Esophagus (tissue), 2 donors: ENCODE data around the gene PDE4B. TPM values are rescaled to one million over a fixed set of nuclear protein-coding genes. Genes with fewer than 3 reads are reported as not detected.

Source experiments
- H3K27ac ChIP-seq, 2 donors: one replicate each; pipeline ENCODE4 v1.5.1; 2013; ENCODE audit warnings: low read depth in 2 of 2, mild to moderate bottlenecking in 2 of 2, inconsistent platforms in 1 of 2, low read length in 1 of 2, moderate library complexity in 1 of 2
- H3K27me3 ChIP-seq, 2 donors: one replicate each; pipeline ENCODE4 v1.6.1; 2013; ENCODE audit warnings: low read length in 2 of 2, control low read depth in 1 of 2, mild to moderate bottlenecking in 1 of 2; ENCODE audit not compliant: insufficient read depth in 2 of 2, control insufficient read depth in 1 of 2
- H3K36me3 ChIP-seq, 2 donors: one replicate each; pipeline ENCODE4 v1.6.1; 2013; ENCODE audit warnings: low read length in 1 of 2; ENCODE audit not compliant: control insufficient read depth in 2 of 2, insufficient read depth in 2 of 2
- H3K4me1 ChIP-seq, 2 donors: one replicate each; pipeline ENCODE4 v1.6.1; 2013; ENCODE audit warnings: low read length in 1 of 2; ENCODE audit not compliant: control insufficient read depth in 2 of 2, insufficient read depth in 2 of 2
- H3K4me3 ChIP-seq, 2 donors: one replicate each; pipeline ENCODE4 v1.5.1; 2013; ENCODE audit warnings: low read length in 2 of 2, mild to moderate bottlenecking in 2 of 2, low read depth in 1 of 2, moderate library complexity in 1 of 2
- H3K9me3 ChIP-seq, 2 donors: one replicate each; pipeline ENCODE4 v1.6.1; 2013; ENCODE audit warnings: mild to moderate bottlenecking in 2 of 2, low read depth in 1 of 2, low read length in 1 of 2, moderate library complexity in 1 of 2; ENCODE audit not compliant: control insufficient read depth in 2 of 2, insufficient read depth in 1 of 2
- WGBS, 2 donors: extraction: QIAGEN DNeasy Blood & Tissue Kit; methylation state at CpG; one replicate each; pipeline ENCODE4 v1.1.7; 2013; 5-methylcytosine and 5-hydroxymethylcytosine counted together
- polyA plus RNA-seq, 2 donors: library from polyadenylated mRNA; stranded (reverse); fragments of 200-250 nt; gene quantifications; one replicate each; pipeline ENCODE4 v1.2.3, GENCODE V29; 2013
- donor health status: healthy with polysubstance abuse.
- donor health status: Bipolar disorder and iron deficiency.

The PDE4B gene
- polyA plus RNA-seq, 2 donors, result 0.51 to 1.4 TPM

DNA sequence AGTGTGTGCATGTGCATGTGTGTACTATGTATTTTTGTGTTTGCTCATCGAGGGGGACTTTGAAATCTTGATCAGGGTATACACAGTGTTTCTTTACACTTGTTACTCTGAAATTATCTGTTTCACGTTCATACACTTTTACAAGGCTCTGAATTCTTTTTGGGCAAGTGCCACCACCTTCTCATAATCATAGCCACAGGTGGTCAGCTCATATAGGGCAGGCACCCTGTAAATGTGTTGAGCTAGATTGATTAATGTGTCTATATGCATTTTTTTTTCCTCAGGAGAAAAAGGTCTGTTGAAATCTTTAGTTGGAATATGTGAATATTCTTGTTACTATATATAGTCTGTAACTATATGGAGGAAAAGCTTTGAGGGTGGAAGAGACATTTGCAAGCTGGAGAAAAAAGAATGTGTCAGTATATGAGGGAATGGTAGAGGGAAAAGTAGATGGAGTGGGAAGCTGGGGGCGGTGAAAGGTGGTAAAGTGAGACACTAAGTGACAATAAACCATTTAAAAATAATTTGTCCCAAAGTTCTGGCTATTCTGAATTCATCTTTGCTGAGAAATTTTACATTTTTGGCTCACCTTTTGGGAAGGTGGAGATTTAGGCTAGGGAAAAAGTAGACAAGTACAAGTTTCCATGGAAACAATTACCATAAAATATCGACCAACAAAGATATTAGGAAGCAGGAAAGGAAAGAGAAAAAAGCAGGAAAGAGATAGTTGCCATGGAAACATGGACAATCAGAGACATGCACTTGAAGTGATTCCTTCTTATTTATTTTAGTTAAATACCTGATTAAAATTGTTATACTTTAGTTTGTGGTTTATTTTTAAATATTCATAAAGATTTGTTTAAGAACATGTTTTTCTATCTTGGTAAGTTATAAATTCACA lies 277.5 kb downstream of the PDE4B start:
- H3K9me3 ChIP-seq, result no peaks in the 10 kb centered on the region
- no peak overlapping the region for H3K27ac ChIP-seq
- H3K36me3 ChIP-seq, result no peaks in the 10 kb centered on the region
- no peaks in the 10 kb centered on the region for H3K4me1 ChIP-seq
- WGBS, 2 donors, result 47 to 55% methylated on average over 4 of the region's 4 CpGs
- H3K4me3 ChIP-seq, result no peak overlapping the region
- H3K27me3 ChIP-seq, result no peaks in the 10 kb centered on the region

DNA sequence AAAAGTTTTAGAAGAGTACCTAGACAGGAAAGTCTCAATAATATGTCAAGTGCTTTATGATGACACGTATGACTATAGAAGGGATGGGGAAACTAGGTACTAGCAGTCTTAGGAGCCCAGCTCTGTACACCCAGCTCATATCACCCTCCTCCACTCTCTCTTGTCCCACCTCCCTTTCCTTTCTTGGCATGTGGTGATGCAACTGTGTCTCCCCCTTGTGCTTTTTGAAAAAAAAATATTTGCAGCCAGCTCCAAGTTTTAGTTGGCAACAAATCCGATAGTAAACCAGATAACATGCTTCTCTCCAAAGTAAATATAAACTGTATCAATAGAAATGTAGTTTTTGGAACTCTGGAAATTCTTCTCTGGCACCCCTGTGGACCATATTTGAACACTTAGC lies 280.7 kb downstream of the PDE4B start:
- Histone ChIP-seq H3K36me3 (no peaks in the 10 kb centered on the region), H3K27ac (no peak overlapping the region), H3K27me3 (no peaks in the 10 kb centered on the region), H3K4me1 (no peaks in the 10 kb centered on the region), H3K4me3 (no peak overlapping the region), H3K9me3 (no peaks in the 10 kb centered on the region)
- WGBS, 2 donors, result 49 to 58% methylated on average over 2 of the region's 2 CpGs

DNA sequence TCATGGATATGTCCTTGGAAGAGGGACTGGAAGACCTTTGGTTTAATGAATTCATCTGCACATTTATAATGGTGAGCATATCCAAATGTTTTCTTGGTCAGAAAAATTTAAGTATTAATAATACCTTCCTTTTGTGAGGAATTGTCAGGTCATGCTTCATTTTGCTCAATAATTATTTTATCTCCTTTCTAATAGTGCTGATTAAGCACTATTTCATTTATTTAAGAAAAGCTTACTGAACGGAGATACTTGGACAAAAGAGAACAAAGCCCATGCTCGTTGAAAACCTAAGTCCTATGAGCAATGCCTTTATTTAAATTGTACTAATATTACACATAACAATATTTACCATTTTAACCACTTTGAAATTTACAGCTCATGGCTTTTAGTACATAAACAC lies 281.5 kb downstream of the PDE4B start:
- H3K4me3 ChIP-seq, result no peak overlapping the region
- H3K27me3 ChIP-seq, result no peaks in the 10 kb centered on the region
- no peaks in the 10 kb centered on the region for H3K4me1 ChIP-seq
- H3K36me3 ChIP-seq, result no peaks in the 10 kb centered on the region
- H3K27ac ChIP-seq, result no peak overlapping the region
- H3K9me3 ChIP-seq, result no peaks in the 10 kb centered on the region
- WGBS, 2 donors, result 48 to 64% methylated on average over 2 of the region's 2 CpGs

DNA sequence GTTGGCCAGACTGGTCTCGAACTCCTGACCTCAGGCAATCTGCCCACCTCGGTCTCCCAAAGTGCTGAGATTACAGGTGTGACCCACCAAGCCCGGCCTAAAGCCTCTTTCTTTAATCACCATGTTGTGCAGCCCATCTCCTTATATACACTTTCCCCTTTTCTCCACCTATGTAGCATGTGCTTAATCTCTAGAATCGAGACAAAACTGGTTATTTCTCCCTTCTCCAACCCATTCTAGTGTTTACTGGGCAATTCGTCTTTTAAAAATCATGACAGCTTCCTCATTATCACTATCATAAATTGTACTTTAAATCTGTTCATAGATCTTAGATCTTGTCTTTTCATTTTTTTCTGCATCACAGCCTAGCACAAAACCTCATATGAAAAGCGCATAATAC lies 285.7 kb downstream of the PDE4B start:
- H3K4me3 ChIP-seq, result no peak overlapping the region
- H3K27ac ChIP-seq, result no peak overlapping the region
- peaks cover 0 to 3% of the 10 kb centered on the region in 2 donors for H3K27me3 ChIP-seq
- WGBS, 2 donors, result 70 to 76% methylated on average over 6 of the region's 6 CpGs
- H3K36me3 ChIP-seq, result no peaks in the 10 kb centered on the region
- no peaks in the 10 kb centered on the region for H3K4me1 ChIP-seq
- no peaks in the 10 kb centered on the region for H3K9me3 ChIP-seq

DNA sequence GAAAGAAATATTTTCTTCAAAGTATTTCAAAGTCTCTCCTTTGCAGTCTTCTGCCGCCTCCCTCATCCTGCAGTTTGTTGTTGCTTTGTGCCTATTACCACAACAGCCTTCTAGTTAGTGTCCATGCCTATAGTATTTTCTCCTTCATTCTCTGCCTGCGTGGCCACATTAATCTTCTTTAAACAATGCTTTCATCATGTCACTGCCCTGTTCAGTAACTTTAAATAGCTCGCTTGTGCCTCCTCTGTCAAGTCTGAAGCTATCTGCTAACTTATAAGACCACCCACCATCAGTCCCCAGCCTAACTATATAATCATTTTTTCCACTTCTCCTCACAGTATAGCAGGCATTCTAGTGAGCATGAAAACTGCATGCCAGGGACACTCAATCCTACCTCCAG lies 290.3 kb downstream of the PDE4B start:
- 52 to 54% methylated on average over 3 of the region's 3 CpGs for WGBS, 2 donors
- H3K4me3 ChIP-seq, result no peak overlapping the region
- peaks cover 0 to 3% of the 10 kb centered on the region in 2 donors for H3K27me3 ChIP-seq

DNA sequence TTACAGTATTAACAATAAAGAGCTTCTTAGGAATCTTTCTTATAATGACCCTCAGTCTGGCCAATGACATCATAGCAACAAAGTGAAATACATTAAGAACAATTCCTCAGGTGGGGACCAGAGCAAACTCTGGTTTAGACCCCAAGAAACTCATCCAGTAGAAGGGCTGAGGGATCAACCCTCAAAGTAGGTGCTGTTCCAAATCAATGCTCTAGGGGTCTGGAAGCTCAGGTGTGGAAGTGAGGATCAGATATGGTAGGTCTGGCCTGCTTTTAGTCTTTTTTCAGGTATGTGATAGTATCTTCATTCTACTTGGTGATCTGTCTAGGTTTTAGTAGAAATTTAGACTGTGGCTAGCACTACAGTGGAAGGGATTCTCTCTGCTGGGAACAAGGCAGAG lies 291.7 kb downstream of the PDE4B start:
- H3K4me3 ChIP-seq, result no peak overlapping the region
- H3K9me3 ChIP-seq, result no peaks in the 10 kb centered on the region
- H3K4me1 ChIP-seq, result no peaks in the 10 kb centered on the region
- H3K36me3 ChIP-seq, result no peaks in the 10 kb centered on the region
- peaks cover 0 to 3% of the 10 kb centered on the region in 2 donors for H3K27me3 ChIP-seq
- H3K27ac ChIP-seq, result no peak overlapping the region

More for the DNA sequence above, 290.3 kb downstream of the PDE4B start:
- Histone ChIP-seq H3K9me3 (no peaks in the 10 kb centered on the region), H3K4me1 (no peaks in the 10 kb centered on the region), H3K27ac (no peak overlapping the region), H3K36me3 (no peaks in the 10 kb centered on the region)

DNA sequence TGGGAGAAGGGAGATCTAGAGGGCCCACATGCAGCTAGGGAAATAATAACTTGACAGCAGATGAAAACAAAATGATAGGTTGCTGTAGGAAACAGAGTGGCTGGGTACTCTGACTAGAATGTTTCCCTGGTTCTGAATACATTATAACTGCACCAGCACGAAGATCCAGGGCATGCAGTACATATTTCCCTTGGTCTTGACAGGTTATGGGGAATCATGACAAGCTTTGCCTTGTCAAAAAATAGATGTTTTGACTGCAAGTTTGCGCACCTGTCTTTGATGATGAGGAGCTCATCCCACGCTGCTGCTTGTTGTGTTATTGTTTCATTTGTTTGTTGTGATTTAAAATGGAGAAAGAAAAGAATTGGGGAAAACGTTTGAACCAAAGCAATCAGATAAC lies 292.9 kb downstream of the PDE4B start:
- no peaks in the 10 kb centered on the region for H3K36me3 ChIP-seq
- 54 to 61% methylated on average over 4 of the region's 4 CpGs for WGBS, 2 donors
- H3K27me3 ChIP-seq, result peaks cover 0 to 3% of the 10 kb centered on the region in 2 donors
- H3K4me3 ChIP-seq, result no peak overlapping the region
- no peak overlapping the region for H3K27ac ChIP-seq
- no peaks in the 10 kb centered on the region for H3K9me3 ChIP-seq
- H3K4me1 ChIP-seq, result no peaks in the 10 kb centered on the region

DNA sequence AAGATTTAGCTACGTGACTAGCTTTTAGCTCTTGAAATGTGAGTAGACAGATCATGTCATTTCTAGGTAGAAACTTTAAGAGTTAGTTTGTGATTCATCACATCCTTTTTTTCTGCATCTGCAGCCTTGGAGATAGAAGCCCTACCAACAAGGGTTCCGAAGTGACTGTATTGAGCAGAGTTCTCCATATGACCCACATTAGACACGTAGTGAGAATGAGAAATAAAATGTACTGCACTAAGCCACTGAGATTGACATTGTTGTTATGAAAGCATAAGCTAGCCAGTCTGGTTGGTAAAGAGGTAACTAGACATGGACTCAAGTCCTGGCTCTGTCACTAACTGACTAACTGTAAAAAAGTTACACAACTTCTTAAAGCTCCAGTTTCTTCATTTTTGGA lies 296.1 kb downstream of the PDE4B start:
- WGBS, 2 donors, result 69 to 73% methylated on average over 3 of the region's 3 CpGs
- H3K36me3 ChIP-seq, result no peaks in the 10 kb centered on the region

DNA sequence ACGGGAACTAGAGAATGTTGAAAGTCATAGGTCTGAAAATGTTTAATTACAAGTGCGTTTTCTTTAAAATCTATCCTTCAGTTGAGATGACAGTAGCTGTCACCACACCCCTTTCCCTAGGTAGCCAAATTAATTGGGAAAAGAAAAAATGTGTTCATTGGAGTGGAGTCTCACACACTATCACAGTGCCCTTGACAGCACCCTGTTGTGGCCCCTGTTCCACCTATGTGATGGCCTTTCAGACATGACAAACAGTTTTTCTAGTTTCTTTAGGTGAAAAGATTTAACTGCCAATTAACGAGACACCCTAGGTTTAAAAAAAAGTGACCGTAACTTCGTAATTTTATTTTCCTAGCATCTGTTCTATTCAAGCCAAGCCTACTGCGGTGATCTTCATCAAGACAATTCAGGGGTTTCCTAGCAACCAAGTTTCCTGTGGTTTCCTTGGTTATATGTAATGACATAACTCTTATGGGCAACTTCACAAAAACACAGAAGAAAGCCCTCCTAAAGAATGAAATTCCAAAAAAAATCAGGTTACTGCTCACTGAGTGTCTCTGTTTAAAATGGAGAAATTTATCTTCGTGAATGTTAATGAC lies 298.3 kb downstream of the PDE4B start:
- no peak overlapping the region for H3K4me3 ChIP-seq
- no peaks in the 10 kb centered on the region for H3K9me3 ChIP-seq
- 58% methylated on average over 7 of the region's 7 CpGs for WGBS, 2 donors
- H3K27me3 ChIP-seq, result no peaks in the 10 kb centered on the region
- H3K36me3 ChIP-seq, result no peaks in the 10 kb centered on the region
- H3K4me1 ChIP-seq, result no peaks in the 10 kb centered on the region
- H3K27ac ChIP-seq, result no peak overlapping the region

More for the DNA sequence above, 296.1 kb downstream of the PDE4B start:
- no peaks in the 10 kb centered on the region for H3K4me1 ChIP-seq
- no peaks in the 10 kb centered on the region for H3K9me3 ChIP-seq
- no peak overlapping the region for H3K27ac ChIP-seq
- H3K4me3 ChIP-seq, result no peak overlapping the region
- H3K27me3 ChIP-seq, result no peaks in the 10 kb centered on the region

DNA sequence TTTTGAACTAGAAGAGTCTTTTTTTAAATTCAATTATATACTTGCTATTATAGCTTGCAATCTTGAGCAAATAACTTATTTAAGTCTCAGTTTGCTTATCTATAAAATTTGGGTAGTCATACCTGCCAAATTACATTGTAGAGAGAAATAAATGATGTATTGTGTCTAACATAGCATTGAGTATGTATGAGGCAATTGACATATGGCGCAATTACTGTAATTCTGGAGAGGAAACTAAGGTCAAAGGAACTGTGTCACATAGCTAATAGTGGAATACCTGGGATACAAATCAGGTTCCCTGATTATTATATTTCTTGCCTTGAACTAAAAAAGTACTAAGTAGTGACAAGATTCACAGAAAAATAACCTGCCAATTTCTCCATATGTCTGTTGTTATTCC lies 302.5 kb downstream of the PDE4B start:
- no peaks in the 10 kb centered on the region for H3K4me1 ChIP-seq
- WGBS, 2 donors, result 95% methylated on average over 1 of the region's 1 CpG
- no peak overlapping the region for H3K27ac ChIP-seq
- no peaks in the 10 kb centered on the region for H3K36me3 ChIP-seq
- no peaks in the 10 kb centered on the region for H3K9me3 ChIP-seq
- H3K4me3 ChIP-seq, result no peak overlapping the region
- H3K27me3 ChIP-seq, result no peaks in the 10 kb centered on the region
